ENCODE data around the gene DOCK9. TPM values are rescaled to one million over a fixed set of nuclear protein-coding genes. Genes with fewer than 3 reads are reported as not detected.
A peak's percentile ranks its signal among the peaks of the same experiment; 100 is the strongest.

DOCK9 gene
- total and polyA plus RNA-seq, 8 donors = 98.3 to 158 (median 109) TPM

- TF ChIP-seq, protein P1, sequence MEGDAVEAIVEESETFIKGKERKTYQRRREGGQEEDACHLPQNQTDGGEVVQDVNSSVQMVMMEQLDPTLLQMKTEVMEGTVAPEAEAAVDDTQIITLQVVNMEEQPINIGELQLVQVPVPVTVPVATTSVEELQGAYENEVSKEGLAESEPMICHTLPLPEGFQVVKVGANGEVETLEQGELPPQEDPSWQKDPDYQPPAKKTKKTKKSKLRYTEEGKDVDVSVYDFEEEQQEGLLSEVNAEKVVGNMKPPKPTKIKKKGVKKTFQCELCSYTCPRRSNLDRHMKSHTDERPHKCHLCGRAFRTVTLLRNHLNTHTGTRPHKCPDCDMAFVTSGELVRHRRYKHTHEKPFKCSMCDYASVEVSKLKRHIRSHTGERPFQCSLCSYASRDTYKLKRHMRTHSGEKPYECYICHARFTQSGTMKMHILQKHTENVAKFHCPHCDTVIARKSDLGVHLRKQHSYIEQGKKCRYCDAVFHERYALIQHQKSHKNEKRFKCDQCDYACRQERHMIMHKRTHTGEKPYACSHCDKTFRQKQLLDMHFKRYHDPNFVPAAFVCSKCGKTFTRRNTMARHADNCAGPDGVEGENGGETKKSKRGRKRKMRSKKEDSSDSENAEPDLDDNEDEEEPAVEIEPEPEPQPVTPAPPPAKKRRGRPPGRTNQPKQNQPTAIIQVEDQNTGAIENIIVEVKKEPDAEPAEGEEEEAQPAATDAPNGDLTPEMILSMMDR (IDR thresholded peaks at IDR 0.05) = no peak
- peak overlapping the region in 1 of 2 donors; percentile 43 for H3K4me3 ChIP-seq
- intact Hi-C loops (cut with DNase I) = no loop called here
- peaks cover 11 to 66% of the 10 kb centered on the region in 2 donors for H3K4me1 ChIP-seq
- no peaks in the 10 kb centered on the region for H3K36me3 ChIP-seq
- DNase-seq (no peak), ATAC-seq (no peak)
- no peaks in the 10 kb centered on the region for H3K9me3 ChIP-seq
- peak overlapping the region; percentile 52 to 63 for H3K27ac ChIP-seq
- no peaks in the 10 kb centered on the region for H3K27me3 ChIP-seq
Observed at GRCh38 chr13:98974053-98974452, 3.8 kb downstream of the DOCK9 start.

- intact Hi-C loops (cut with DNase I) = no loop called here
- H3K27me3 ChIP-seq = no peaks in the 10 kb centered on the region
- TF ChIP-seq, protein P1 (IDR thresholded peaks at IDR 0.05) = no peak
- peak overlapping the region in 1 of 2 donors; percentile 30 for H3K27ac ChIP-seq
- no peaks in the 10 kb centered on the region for H3K9me3 ChIP-seq
- DNase-seq (no peak), ATAC-seq (no peak)
- H3K4me1 ChIP-seq = peaks cover 4 to 57% of the 10 kb centered on the region in 2 donors
- H3K4me3 ChIP-seq = no peak overlapping the region
- H3K36me3 ChIP-seq = no peaks in the 10 kb centered on the region
Observed at GRCh38 chr13:98972627-98973026, 5.2 kb downstream of the DOCK9 start.

DNA sequence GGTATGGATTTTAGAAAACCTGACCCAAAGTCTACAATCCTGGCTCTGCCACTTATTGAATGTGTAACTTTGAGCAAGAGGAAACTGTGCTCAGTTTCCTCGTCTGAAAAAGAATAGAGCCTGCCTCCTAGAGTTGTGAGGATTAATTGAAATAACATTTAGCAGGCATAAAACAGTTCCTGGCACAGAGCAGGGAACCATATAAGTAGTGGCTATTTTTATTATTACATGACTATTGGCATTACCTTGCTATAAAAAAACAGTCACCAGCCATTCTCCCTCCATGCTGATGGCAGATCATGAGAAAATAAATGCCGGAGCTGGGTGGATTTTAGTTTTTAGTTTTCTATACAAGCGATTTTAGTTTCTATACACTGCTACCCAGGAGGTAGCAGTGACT lies 5.8 kb downstream of the DOCK9 start:
- ATAC-seq (no peak), DNase-seq (no peak)
- H3K9me3 ChIP-seq = no peaks in the 10 kb centered on the region
- H3K36me3 ChIP-seq = no peaks in the 10 kb centered on the region
- intact Hi-C loops (cut with DNase I) = no loop called here
- H3K4me3 ChIP-seq = no peak overlapping the region
- H3K27me3 ChIP-seq = no peaks in the 10 kb centered on the region
- H3K4me1 ChIP-seq = peaks cover 0 to 57% of the 10 kb centered on the region in 2 donors
- peak overlapping the region in 1 of 2 donors; percentile 30 for H3K27ac ChIP-seq
- TF ChIP-seq, protein P1 (IDR thresholded peaks at IDR 0.05) = no peak

DNA sequence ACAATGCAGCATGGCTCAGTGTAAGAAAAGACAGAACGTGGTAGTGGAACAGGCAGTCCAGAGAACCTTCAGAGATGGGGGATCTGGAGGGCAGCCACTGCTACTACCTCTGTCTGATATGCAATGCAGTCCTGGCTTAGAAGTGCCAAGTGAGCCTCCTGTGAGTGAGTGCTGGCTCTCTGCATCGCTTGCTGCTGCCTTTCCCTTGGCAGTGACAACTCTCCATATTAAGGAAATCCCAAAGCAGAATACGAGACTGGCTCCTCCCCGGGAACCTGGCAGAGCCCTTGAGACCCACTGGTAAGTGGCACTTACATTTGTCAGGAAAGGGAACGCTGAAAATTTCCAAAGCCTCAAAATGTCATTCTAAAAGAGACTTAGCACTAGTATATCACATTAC lies 7.5 kb downstream of the DOCK9 start:
- peak in 1 of 4 donors; percentile 58 for DNase-seq
- H3K27me3 ChIP-seq = no peaks in the 10 kb centered on the region
- TF ChIP-seq, protein P1 (IDR thresholded peaks at IDR 0.05) = no peak
- peaks cover 0 to 43% of the 10 kb centered on the region in 2 donors for H3K4me1 ChIP-seq
- intact Hi-C loops (cut with DNase I) = no loop called here
- ATAC-seq = peak; percentile 86
- no peaks in the 10 kb centered on the region for H3K36me3 ChIP-seq
- peak overlapping the region in 1 of 2 donors; percentile 13 for H3K27ac ChIP-seq
- H3K4me3 ChIP-seq = no peak overlapping the region
- no peaks in the 10 kb centered on the region for H3K9me3 ChIP-seq

DNA sequence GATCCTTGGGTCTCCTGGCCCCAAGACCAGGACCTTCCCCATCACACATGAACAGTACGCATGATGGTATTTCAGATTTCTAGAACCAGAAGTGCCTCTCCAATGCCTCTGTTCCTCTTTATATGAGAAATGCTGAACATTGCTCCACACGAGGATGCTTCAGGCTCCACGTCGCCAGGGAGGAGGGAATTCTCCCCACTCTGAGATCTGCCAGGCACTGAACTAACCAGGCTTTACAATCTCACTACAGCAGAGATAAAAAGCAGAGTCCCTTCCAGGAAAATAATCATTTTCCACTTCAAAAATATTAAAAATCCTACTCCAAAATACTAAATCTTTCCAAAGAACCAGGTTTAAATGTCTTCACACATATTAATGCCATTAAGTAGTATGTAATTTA lies 10.4 kb downstream of the DOCK9 start:
- no peaks in the 10 kb centered on the region for H3K36me3 ChIP-seq
- H3K4me1 ChIP-seq = peaks cover 0 to 38% of the 10 kb centered on the region in 2 donors
- H3K27ac ChIP-seq = no peak overlapping the region
- intact Hi-C loops (cut with DNase I) = no loop called here
- no peaks in the 10 kb centered on the region for H3K27me3 ChIP-seq
- DNase-seq = no peak
- ATAC-seq = no peak
- H3K4me3 ChIP-seq = no peak overlapping the region
- no peaks in the 10 kb centered on the region for H3K9me3 ChIP-seq
- TF ChIP-seq, protein P1 (IDR thresholded peaks at IDR 0.05) = no peak
